ENCODE data around the gene DMRT1.
A peak's percentile ranks its signal among the peaks of the same experiment; 100 is the strongest.

Gene DMRT1

GRCh38 chr9:973295-973834 lies 131.9 kb downstream of the DMRT1 start:
- no peak overlapping the region for H2BK5ac ChIP-seq (ENCODE audit: low read depth, low read length, poor library complexity)
- no peak overlapping the region for H3K23ac ChIP-seq (ENCODE audit: low read length)
- H3K4me2 ChIP-seq (ENCODE audit: low read length) = no peak overlapping the region
- peaks cover 90% of the 10 kb centered on the region for H3K27me3 ChIP-seq (ENCODE audit: insufficient read depth, low read length)
- no peak overlapping the region for H3K14ac ChIP-seq (ENCODE audit: low read length)
- H2BK12ac ChIP-seq (ENCODE audit: low read length) = no peak overlapping the region
- no peak overlapping the region for H3K18ac ChIP-seq (ENCODE audit: low read length)
- WGBS (ENCODE audit: extremely low coverage, insufficient coverage, insufficient read length) = no CpG with 5 or more reads among the region's 17 CpGs
- no peaks in the 10 kb centered on the region for H3K79me1 ChIP-seq (ENCODE audit: low read length)
- no peak overlapping the region for H3K4me3 ChIP-seq (ENCODE audit: low read depth, low read length)
- no peak overlapping the region for H3K4ac ChIP-seq (ENCODE audit: low read depth, low read length)
- H3K9ac ChIP-seq (ENCODE audit: low read length) = no peak overlapping the region
- H2BK120ac ChIP-seq (ENCODE audit: insufficient read depth, low read length, poor library complexity) = no peak overlapping the region
- H3K4me1 ChIP-seq (ENCODE audit: control insufficient read depth in 1 of 2, insufficient read depth in 2 of 2, low read length in 2 of 2) = peaks cover 22 to 28% of the 10 kb centered on the region in 2 experiments
- H3K79me2 ChIP-seq (ENCODE audit: control insufficient read depth, insufficient read depth, low read length, poor library complexity) = no peaks in the 10 kb centered on the region
- H2AFZ ChIP-seq (ENCODE audit: insufficient read depth, low read length, poor library complexity) = no peak overlapping the region
- no peak overlapping the region for H4K12ac ChIP-seq (ENCODE audit: low read depth, low read length)
- H3K9me3 ChIP-seq (ENCODE audit: insufficient read depth, low read depth, low read length) = peaks cover 4% of the 10 kb centered on the region
- H3K27ac ChIP-seq (ENCODE audit: low read depth, low read length) = no peak overlapping the region
- H4K91ac ChIP-seq (ENCODE audit: low read depth, low read length) = no peak overlapping the region
- no peak overlapping the region for H4K8ac ChIP-seq (ENCODE audit: low read depth, low read length)
- no peaks in the 10 kb centered on the region for H3K36me3 ChIP-seq (ENCODE audit: control insufficient read depth in 1 of 2, insufficient read depth in 2 of 2, low read length in 2 of 2)
- no peak for DNase-seq
- no peak overlapping the region for H2AK5ac ChIP-seq (ENCODE audit: low read length)

GRCh38 chr9:974031-974995 lies 132.8 kb downstream of the DMRT1 start:
- H3K4ac ChIP-seq (ENCODE audit: low read depth, low read length) = no peak overlapping the region
- WGBS (ENCODE audit: extremely low coverage, insufficient coverage, insufficient read length) = no CpG with 5 or more reads among the region's 29 CpGs
- H3K4me1 ChIP-seq (ENCODE audit: control insufficient read depth in 1 of 2, insufficient read depth in 2 of 2, low read length in 2 of 2) = peaks cover 22 to 28% of the 10 kb centered on the region in 2 experiments
- H3K9me3 ChIP-seq (ENCODE audit: insufficient read depth, low read depth, low read length) = peaks cover 4% of the 10 kb centered on the region
- H2AK5ac ChIP-seq (ENCODE audit: low read length) = no peak overlapping the region
- H3K9ac ChIP-seq (ENCODE audit: low read length) = no peak overlapping the region
- no peak overlapping the region for H3K27ac ChIP-seq (ENCODE audit: low read depth, low read length)
- no peak overlapping the region for H3K4me3 ChIP-seq (ENCODE audit: low read depth, low read length)
- H2BK5ac ChIP-seq (ENCODE audit: low read depth, low read length, poor library complexity) = no peak overlapping the region
- H4K8ac ChIP-seq (ENCODE audit: low read depth, low read length) = no peak overlapping the region
- peaks cover 97% of the 10 kb centered on the region for H3K27me3 ChIP-seq (ENCODE audit: insufficient read depth, low read length)
- H4K12ac ChIP-seq (ENCODE audit: low read depth, low read length) = no peak overlapping the region
- H2BK120ac ChIP-seq (ENCODE audit: insufficient read depth, low read length, poor library complexity) = no peak overlapping the region
- no peaks in the 10 kb centered on the region for H3K36me3 ChIP-seq (ENCODE audit: control insufficient read depth in 1 of 2, insufficient read depth in 2 of 2, low read length in 2 of 2)
- no peak overlapping the region for H3K23ac ChIP-seq (ENCODE audit: low read length)
- no peaks in the 10 kb centered on the region for H3K79me1 ChIP-seq (ENCODE audit: low read length)
- H3K18ac ChIP-seq (ENCODE audit: low read length) = no peak overlapping the region
- no peak overlapping the region for H2BK12ac ChIP-seq (ENCODE audit: low read length)
- DNase-seq = no peak
- no peak overlapping the region for H3K14ac ChIP-seq (ENCODE audit: low read length)
- no peaks in the 10 kb centered on the region for H3K79me2 ChIP-seq (ENCODE audit: control insufficient read depth, insufficient read depth, low read length, poor library complexity)
- no peak overlapping the region for H3K4me2 ChIP-seq (ENCODE audit: low read length)
- H4K91ac ChIP-seq (ENCODE audit: low read depth, low read length) = no peak overlapping the region
- no peak overlapping the region for H2AFZ ChIP-seq (ENCODE audit: insufficient read depth, low read length, poor library complexity)

GRCh38 chr9:974996-975739 lies 133.7 kb downstream of the DMRT1 start:
- H2BK12ac ChIP-seq (ENCODE audit: low read length) = no peak overlapping the region
- H3K79me1 ChIP-seq (ENCODE audit: low read length) = no peaks in the 10 kb centered on the region
- no peak for DNase-seq
- no peak overlapping the region for H3K27ac ChIP-seq (ENCODE audit: low read depth, low read length)
- no peak overlapping the region for H3K14ac ChIP-seq (ENCODE audit: low read length)
- H3K36me3 ChIP-seq (ENCODE audit: control insufficient read depth in 1 of 2, insufficient read depth in 2 of 2, low read length in 2 of 2) = no peaks in the 10 kb centered on the region
- peaks cover 92% of the 10 kb centered on the region for H3K27me3 ChIP-seq (ENCODE audit: insufficient read depth, low read length)
- H3K4ac ChIP-seq (ENCODE audit: low read depth, low read length) = no peak overlapping the region
- peak overlapping the region; percentile 83 for H3K23ac ChIP-seq (ENCODE audit: low read length)
- no peak overlapping the region for H3K18ac ChIP-seq (ENCODE audit: low read length)
- H2BK120ac ChIP-seq (ENCODE audit: insufficient read depth, low read length, poor library complexity) = no peak overlapping the region
- peaks cover 4% of the 10 kb centered on the region for H3K9me3 ChIP-seq (ENCODE audit: insufficient read depth, low read depth, low read length)
- no peak overlapping the region for H2AFZ ChIP-seq (ENCODE audit: insufficient read depth, low read length, poor library complexity)
- no CpG with 5 or more reads among the region's 24 CpGs for WGBS (ENCODE audit: extremely low coverage, insufficient coverage, insufficient read length)
- no peak overlapping the region for H2AK5ac ChIP-seq (ENCODE audit: low read length)
- peak overlapping the region; percentile 50 for H3K4me3 ChIP-seq (ENCODE audit: low read depth, low read length)
- H3K4me2 ChIP-seq (ENCODE audit: low read length) = no peak overlapping the region
- no peak overlapping the region for H2BK5ac ChIP-seq (ENCODE audit: low read depth, low read length, poor library complexity)
- H3K9ac ChIP-seq (ENCODE audit: low read length) = no peak overlapping the region
- no peak overlapping the region for H4K8ac ChIP-seq (ENCODE audit: low read depth, low read length)
- no peaks in the 10 kb centered on the region for H3K79me2 ChIP-seq (ENCODE audit: control insufficient read depth, insufficient read depth, low read length, poor library complexity)
- H4K12ac ChIP-seq (ENCODE audit: low read depth, low read length) = no peak overlapping the region
- H4K91ac ChIP-seq (ENCODE audit: low read depth, low read length) = no peak overlapping the region
- peaks cover 21 to 28% of the 10 kb centered on the region in 2 experiments for H3K4me1 ChIP-seq (ENCODE audit: control insufficient read depth in 1 of 2, insufficient read depth in 2 of 2, low read length in 2 of 2)

GRCh38 chr9:975740-976257 lies 134.3 kb downstream of the DMRT1 start:
- H4K12ac ChIP-seq (ENCODE audit: low read depth, low read length) = no peak overlapping the region
- H3K4ac ChIP-seq (ENCODE audit: low read depth, low read length) = no peak overlapping the region
- peak overlapping the region; percentile 44 for H3K4me2 ChIP-seq (ENCODE audit: low read length)
- peaks cover 2% of the 10 kb centered on the region for H3K9me3 ChIP-seq (ENCODE audit: insufficient read depth, low read depth, low read length)
- no CpG with 5 or more reads among the region's 23 CpGs for WGBS (ENCODE audit: extremely low coverage, insufficient coverage, insufficient read length)
- no peaks in the 10 kb centered on the region for H3K36me3 ChIP-seq (ENCODE audit: control insufficient read depth in 1 of 2, insufficient read depth in 2 of 2, low read length in 2 of 2)
- no peaks in the 10 kb centered on the region for H3K79me2 ChIP-seq (ENCODE audit: control insufficient read depth, insufficient read depth, low read length, poor library complexity)
- no peak for DNase-seq
- H3K4me3 ChIP-seq (ENCODE audit: low read depth, low read length) = no peak overlapping the region
- H4K91ac ChIP-seq (ENCODE audit: low read depth, low read length) = no peak overlapping the region
- H2AFZ ChIP-seq (ENCODE audit: insufficient read depth, low read length, poor library complexity) = no peak overlapping the region
- H4K8ac ChIP-seq (ENCODE audit: low read depth, low read length) = no peak overlapping the region
- no peak overlapping the region for H3K18ac ChIP-seq (ENCODE audit: low read length)
- no peaks in the 10 kb centered on the region for H3K79me1 ChIP-seq (ENCODE audit: low read length)
- H2BK5ac ChIP-seq (ENCODE audit: low read depth, low read length, poor library complexity) = no peak overlapping the region
- H3K9ac ChIP-seq (ENCODE audit: low read length) = no peak overlapping the region
- H3K14ac ChIP-seq (ENCODE audit: low read length) = no peak overlapping the region
- no peak overlapping the region for H2BK12ac ChIP-seq (ENCODE audit: low read length)
- no peak overlapping the region for H2AK5ac ChIP-seq (ENCODE audit: low read length)
- H3K27me3 ChIP-seq (ENCODE audit: insufficient read depth, low read length) = peaks cover 88% of the 10 kb centered on the region
- no peak overlapping the region for H2BK120ac ChIP-seq (ENCODE audit: insufficient read depth, low read length, poor library complexity)
- peak overlapping the region; percentile 55 for H3K23ac ChIP-seq (ENCODE audit: low read length)
- peaks cover 18 to 23% of the 10 kb centered on the region in 2 experiments for H3K4me1 ChIP-seq (ENCODE audit: control insufficient read depth in 1 of 2, insufficient read depth in 2 of 2, low read length in 2 of 2)
- H3K27ac ChIP-seq (ENCODE audit: low read depth, low read length) = no peak overlapping the region

All from trophoblast cell (in vitro differentiated cells and primary cell).